Measurements from ENCODE around the gene DEPDC7.

The DEPDC7 gene

GRCh38 chr11:33067294-33067693 is 51.6 kb downstream of the DEPDC7 start:
- Histone ChIP-seq H3K4me3 (ENCODE audit: low read depth, low read length) (no peak overlapping the region), H3K27ac (ENCODE audit: extremely low read depth, low read depth, low read length) (no peak overlapping the region), H3K9me3 (ENCODE audit: control insufficient read depth, insufficient read depth, low read depth, low read length) (no peaks in the 10 kb centered on the region), H3K36me3 (ENCODE audit: control insufficient read depth in 2 of 2, insufficient read depth in 1 of 2, low read length in 2 of 2) (peaks cover 3 to 78% of the 10 kb centered on the region in 2 experiments; a peak in 2 of 3 replicates), H3K4me1 (ENCODE audit: control insufficient read depth, insufficient read depth, low read length) (no peaks in the 10 kb centered on the region)
- CTCF ChIA-PET: interaction anchor here (0.6 to 1.6 kb wide), 4 partner anchors 10 to 321 kb away, joined by 3 to 4 read pairs (median 3); no protein-coding TSS in a partner anchor
- no peak for TF ChIP-seq ZNF677 (tag by site-specific recombination; IDR thresholded peaks at IDR 0.05)
- no peak for TF ChIP-seq TRIM28 (IDR thresholded peaks at IDR 0.05; ENCODE audit: borderline replicate concordance, low read length)
- no peak for TF ChIP-seq HOXA7 (CRISPR knock-in tag; IDR thresholded peaks at IDR 0.05; ENCODE audit: borderline replicate concordance)
- no peak for TF ChIP-seq ZNF214 (tag by site-specific recombination; IDR thresholded peaks at IDR 0.05; ENCODE audit: borderline replicate concordance)
- TF ChIP-seq ZNF610 (tag by site-specific recombination; IDR thresholded peaks at IDR 0.05; ENCODE audit: borderline replicate concordance): no peak
- TF ChIP-seq ZNF558 (tag by site-specific recombination; IDR thresholded peaks at IDR 0.05): no peak
- no peak for TF ChIP-seq SCRT2 (tag by site-specific recombination; IDR thresholded peaks at IDR 0.05)
- no peak for TF ChIP-seq ZNF404 (tag by site-specific recombination; IDR thresholded peaks at IDR 0.05)
- no peak for TF ChIP-seq ZNF624 (tag by site-specific recombination; IDR thresholded peaks at IDR 0.05)
- TF ChIP-seq KLF1 (tag by site-specific recombination; IDR thresholded peaks at IDR 0.05): no peak
- no peak for TF ChIP-seq ZNF560 (tag by site-specific recombination; IDR thresholded peaks at IDR 0.05; ENCODE audit: borderline replicate concordance)
- no peak for TF ChIP-seq ZNF169 (tag by site-specific recombination; IDR thresholded peaks at IDR 0.05)
- no peak for TF ChIP-seq ZNF623 (tag by site-specific recombination; IDR thresholded peaks at IDR 0.05)
- no peak for TF ChIP-seq ZBTB20 (tag by site-specific recombination; IDR thresholded peaks at IDR 0.05)
- no peak for TF ChIP-seq ZNF580 (tag by site-specific recombination; IDR thresholded peaks at IDR 0.05)
- no peak for TF ChIP-seq PRDM2 (tag by site-specific recombination; IDR thresholded peaks at IDR 0.05; ENCODE audit: borderline replicate concordance)
- POLR2A ChIA-PET: no interaction called here

- no peaks in the 10 kb centered on the region for H3K4me1 ChIP-seq (ENCODE audit: control insufficient read depth, insufficient read depth, low read length)
- no peak overlapping the region for H3K27ac ChIP-seq (ENCODE audit: extremely low read depth, low read depth, low read length)
- POLR2A ChIA-PET: no interaction called here
- no peaks in the 10 kb centered on the region for H3K9me3 ChIP-seq (ENCODE audit: control insufficient read depth, insufficient read depth, low read depth, low read length)
- H3K36me3 ChIP-seq (ENCODE audit: control insufficient read depth in 2 of 2, insufficient read depth in 1 of 2, low read length in 2 of 2): peaks cover 3 to 78% of the 10 kb centered on the region in 2 experiments
- H3K4me3 ChIP-seq (ENCODE audit: low read depth, low read length): no peak overlapping the region
- CTCF ChIA-PET: interaction anchor here (0.6 kb wide), 2 partner anchors 46 to 417 kb away, joined by 3 read pairs; no protein-coding TSS in a partner anchor
- TF ChIP-seq ZNF449 (tag by site-specific recombination; IDR thresholded peaks at IDR 0.05): no peak
- TF ChIP-seq ZSCAN4 (tag by site-specific recombination; IDR thresholded peaks at IDR 0.05): no peak
- TF ChIP-seq ZNF140 (tag by site-specific recombination; IDR thresholded peaks at IDR 0.05): no peak
- TF ChIP-seq ZNF645 (tag by site-specific recombination; IDR thresholded peaks at IDR 0.05): no peak
- TF ChIP-seq ZNF16 (tag by site-specific recombination; IDR thresholded peaks at IDR 0.05; ENCODE audit: low read depth): no peak
- no peak for TF ChIP-seq TRIM28 (IDR thresholded peaks at IDR 0.05; ENCODE audit: borderline replicate concordance, low read length)
- no peak for TF ChIP-seq YY1 (tag by site-specific recombination; IDR thresholded peaks at IDR 0.05)
- no peak for TF ChIP-seq GLI4 (tag by site-specific recombination; IDR thresholded peaks at IDR 0.05)
- TF ChIP-seq HOXD13 (CRISPR knock-in tag; IDR thresholded peaks at IDR 0.05; ENCODE audit: borderline replicate concordance): no peak
- TF ChIP-seq ZNF391 (tag by site-specific recombination; IDR thresholded peaks at IDR 0.05; ENCODE audit: borderline replicate concordance, low read depth): no peak
These were observed 53.1 kb downstream of the DEPDC7 start for GRCh38 chr11:33068611-33069340.
